ENCODE data around the gene GAB3.

- TF ChIP-seq CTCF (IDR thresholded peaks at IDR 0.05) (no peak), HMGA2 (CRISPR knock-in tag; IDR thresholded peaks at IDR 0.05) (no peak)
- TF ChIP-seq, protein P1, sequence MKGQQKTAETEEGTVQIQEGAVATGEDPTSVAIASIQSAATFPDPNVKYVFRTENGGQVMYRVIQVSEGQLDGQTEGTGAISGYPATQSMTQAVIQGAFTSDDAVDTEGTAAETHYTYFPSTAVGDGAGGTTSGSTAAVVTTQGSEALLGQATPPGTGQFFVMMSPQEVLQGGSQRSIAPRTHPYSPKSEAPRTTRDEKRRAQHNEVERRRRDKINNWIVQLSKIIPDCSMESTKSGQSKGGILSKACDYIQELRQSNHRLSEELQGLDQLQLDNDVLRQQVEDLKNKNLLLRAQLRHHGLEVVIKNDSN (CRISPR knock-in tag; IDR thresholded peaks at IDR 0.05): no peak
- TF ChIP-seq, protein P2, sequence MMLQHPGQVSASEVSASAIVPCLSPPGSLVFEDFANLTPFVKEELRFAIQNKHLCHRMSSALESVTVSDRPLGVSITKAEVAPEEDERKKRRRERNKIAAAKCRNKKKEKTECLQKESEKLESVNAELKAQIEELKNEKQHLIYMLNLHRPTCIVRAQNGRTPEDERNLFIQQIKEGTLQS (CRISPR knock-in tag; conservative IDR thresholded peaks at IDR 0.05): no peak
These were observed 25.9 kb upstream of the GAB3 start for GRCh38 chrX:154776753-154777152.

All from WTC11 (cell line).